GM12878 (cell line): ENCODE results near the gene CTXN1.
"Not testable (repeated sequence)": the region's sequence is repeated elsewhere in the genome, so short reads cannot be mapped to it uniquely, and the experiment has no call there.

Source experiments
- BRCA1 ChIP-seq: IDR thresholded peaks from 2 replicates; pipeline ENCODE4 v1.6.1; 2011; ENCODE audit warnings: low read depth, low read length, improper control_type of control experiment
- DPF2 ChIP-seq: fragments of 450-650 bp; IDR thresholded peaks from 2 replicates; pipeline ENCODE4 v1.6.1; 2017; ENCODE audit warnings: mild to moderate bottlenecking
- HCFC1 ChIP-seq: fragments of 150-350 bp; IDR thresholded peaks from 2 replicates; pipeline ENCODE4 v1.6.1; 2014; ENCODE audit warnings: low read length
- IRF4 ChIP-seq: IDR thresholded peaks from 2 replicates; pipeline ENCODE4 v1.6.1; 2011; ENCODE audit warnings: low read depth, low read length
- JUND ChIP-seq: IDR thresholded peaks from 2 replicates; pipeline ENCODE4 v1.6.1; 2012; ENCODE audit warnings: low read depth, mild to moderate bottlenecking, low read length, improper control_type of control experiment, moderate library complexity

DNA sequence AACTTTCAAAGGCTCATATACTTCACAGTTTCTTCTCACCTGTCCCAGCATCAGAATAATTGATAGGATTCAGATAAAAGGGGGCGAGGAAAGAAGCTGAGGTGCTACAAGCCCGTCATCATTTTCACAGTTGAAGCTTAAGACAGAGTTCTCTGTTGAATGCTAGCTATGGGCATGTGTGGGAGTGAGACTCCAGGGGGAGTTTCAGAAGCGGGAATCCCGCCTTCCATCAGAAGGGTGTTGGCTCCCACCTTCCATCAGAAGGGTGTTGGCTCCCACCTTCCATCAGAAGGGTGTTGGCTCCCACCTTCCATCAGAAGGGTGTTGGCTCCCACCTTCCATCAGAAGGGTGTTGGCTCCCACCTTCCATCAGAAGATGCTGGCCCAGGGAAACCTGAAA, 35.1 kb upstream of the CTXN1 start:
- not testable (repeated sequence) for TF ChIP-seq IRF4, DPF2, JUND, BRCA1, HCFC1
